MM.1S (cell line): Measurements from ENCODE around the gene CLMN.

Experiments
- DNase-seq: peaks from one replicate; pipeline ENCODE4 v3.0.0-alpha.2; 2015
- H2AFZ ChIP-seq: fragments of 300-600 bp; sonication (generic); 2 replicates; pipeline ENCODE4 v1.6.0; 2016; ENCODE audit warnings: antibody characterized with exemption, low read length
- H3F3A ChIP-seq: fragments of 300-600 bp; sonication (generic); 2 replicates; pipeline ENCODE4 v1.6.1; 2016; ENCODE audit warnings: mild to moderate bottlenecking, antibody characterized with exemption, low read length, moderate library complexity, mixed read lengths; ENCODE audit not compliant: insufficient read depth
- H3K27ac ChIP-seq: fragments of 300-600 bp; sonication (generic); 2 replicates; pipeline ENCODE4 v1.5.1; 2016; ENCODE audit warnings: mild to moderate bottlenecking, low read length
- H3K27me3 ChIP-seq: fragments of 300-600 bp; sonication (generic); replicated peaks from 2 replicates; pipeline ENCODE4 v1.6.0; 2016; ENCODE audit warnings: low read length; ENCODE audit not compliant: insufficient read depth
- H3K36me3 ChIP-seq: fragments of 300-600 bp; sonication (generic); replicated peaks from 2 replicates; pipeline ENCODE4 v1.6.1; 2016; ENCODE audit warnings: mild to moderate bottlenecking, low read length, mixed read lengths; ENCODE audit not compliant: insufficient read depth
- H3K4me1 ChIP-seq: fragments of 300-600 bp; sonication (generic); 2 replicates; pipeline ENCODE4 v1.6.1; 2016; ENCODE audit warnings: low read length, mixed read lengths
- H3K4me2 ChIP-seq: fragments of 300-600 bp; sonication (generic); 2 replicates; pipeline ENCODE4 v1.6.0; 2016; ENCODE audit warnings: low read depth, low read length
- H3K4me3 ChIP-seq: fragments of 300-600 bp; sonication (generic); 2 replicates; pipeline ENCODE4 v1.5.1; 2016; ENCODE audit warnings: low read length, mixed read lengths
- H3K79me2 ChIP-seq: fragments of 300-600 bp; sonication (generic); 2 replicates; pipeline ENCODE4 v1.6.1; 2016; ENCODE audit warnings: mixed run types, low read length, mixed read lengths
- H3K9ac ChIP-seq: fragments of 300-600 bp; sonication (generic); 2 replicates; pipeline ENCODE4 v1.6.1; 2016; ENCODE audit warnings: low read length, mixed read lengths
- H3K9me2 ChIP-seq: fragments of 300-600 bp; sonication (generic); replicated peaks from 2 replicates; pipeline ENCODE4 v1.6.1; 2016; ENCODE audit warnings: mild to moderate bottlenecking, low read length, mixed read lengths; ENCODE audit not compliant: insufficient read depth
- H3K9me3 ChIP-seq: fragments of 300-600 bp; sonication (generic); replicated peaks from 2 replicates; pipeline ENCODE4 v1.6.1; 2016; ENCODE audit warnings: mild to moderate bottlenecking, low read length, mixed read lengths; ENCODE audit not compliant: insufficient read depth
- H4K20me1 ChIP-seq: fragments of 300-600 bp; sonication (generic); 2 replicates; pipeline ENCODE4 v1.6.1; 2016; ENCODE audit warnings: mild to moderate bottlenecking, low read length, moderate library complexity, mixed read lengths; ENCODE audit not compliant: insufficient read depth
- CTCF ChIP-seq: fragments of 300-600 bp; sonication (generic); IDR thresholded peaks from 2 replicates; pipeline ENCODE4 v1.5.1; 2016; ENCODE audit warnings: antibody characterized with exemption, low read length, mixed read lengths
- EZH2 ChIP-seq: fragments of 300-600 bp; sonication (generic); optimal IDR thresholded peaks from 2 replicates; pipeline ENCODE3; 2017; ENCODE audit warnings: low read depth, mild to moderate bottlenecking, antibody characterized with exemption, low read length, mixed read lengths
- EZH2phosphoT487 ChIP-seq: fragments of 300-600 bp; sonication (generic); IDR thresholded peaks from 2 replicates; pipeline ENCODE4 v1.6.1; 2018; ENCODE audit warnings: antibody characterized with exemption, low read length

Gene CLMN

GRCh38 chr14:95355422-95355821, 35.7 kb upstream of the CLMN start:
- no peak for DNase-seq
- TF ChIP-seq EZH2phosphoT487: no peak
- no peak for TF ChIP-seq EZH2
- TF ChIP-seq CTCF: no peak
- Histone ChIP-seq H3K4me3 (no peak overlapping the region), H3K27me3 (no peaks in the 10 kb centered on the region), H2AFZ (no peak overlapping the region), H3K36me3 (no peaks in the 10 kb centered on the region), H4K20me1 (no peaks in the 10 kb centered on the region), H3K9me3 (no peaks in the 10 kb centered on the region), H3K4me2 (no peak overlapping the region), H3K9ac (no peak overlapping the region), H3K4me1 (no peaks in the 10 kb centered on the region), H3K27ac (no peak overlapping the region), H3F3A (no peaks in the 10 kb centered on the region), H3K79me2 (no peaks in the 10 kb centered on the region), H3K9me2 (no peaks in the 10 kb centered on the region)

- Histone ChIP-seq H3K36me3 (no peaks in the 10 kb centered on the region), H3K9ac (no peak overlapping the region), H2AFZ (no peak overlapping the region), H3K27me3 (no peaks in the 10 kb centered on the region), H3K79me2 (no peaks in the 10 kb centered on the region), H3K4me3 (no peak overlapping the region), H3K9me3 (no peaks in the 10 kb centered on the region), H3K4me1 (no peaks in the 10 kb centered on the region), H3K9me2 (no peaks in the 10 kb centered on the region), H3K4me2 (no peak overlapping the region), H3F3A (no peaks in the 10 kb centered on the region), H4K20me1 (no peaks in the 10 kb centered on the region), H3K27ac (no peak overlapping the region)
- no peak for DNase-seq
- TF ChIP-seq EZH2 (no peak), EZH2phosphoT487 (no peak), CTCF (no peak)
Measured at GRCh38 chr14:95354834-95355233, 35.1 kb upstream of the CLMN start.

GRCh38 chr14:95353664-95354063, 34.0 kb upstream of the CLMN start:
- H3K4me2 ChIP-seq: no peak overlapping the region

More at GRCh38 chr14:95353664-95354063, 34.0 kb upstream of the CLMN start:
- H3K9me3 ChIP-seq: no peaks in the 10 kb centered on the region
- no peak overlapping the region for H3K4me3 ChIP-seq
- no peaks in the 10 kb centered on the region for H3K9me2 ChIP-seq
- no peak overlapping the region for H3K9ac ChIP-seq
- H3K36me3 ChIP-seq: no peaks in the 10 kb centered on the region
- H3K27me3 ChIP-seq: no peaks in the 10 kb centered on the region
- H3K79me2 ChIP-seq: no peaks in the 10 kb centered on the region
- no peaks in the 10 kb centered on the region for H4K20me1 ChIP-seq
- no peak for DNase-seq
- H3K27ac ChIP-seq: no peak overlapping the region
- no peaks in the 10 kb centered on the region for H3F3A ChIP-seq
- H3K4me1 ChIP-seq: no peaks in the 10 kb centered on the region
- H2AFZ ChIP-seq: no peak overlapping the region
- TF ChIP-seq CTCF (no peak), EZH2phosphoT487 (no peak), EZH2 (no peak)
